Measurements from ENCODE around the gene ZSCAN23. TPM values are rescaled to one million over a fixed set of nuclear protein-coding genes. Genes with fewer than 3 reads are reported as not detected.

The ZSCAN23 gene
- total and polyA plus RNA-seq, 9 of the 15 experiments (the other 6 are each of a cell fraction or from before 2014, with no cell fraction given) = 0.05 to 0.29 (median 0.21) TPM; not detected in 1

- TF ChIP-seq ZNF280A (IDR thresholded peaks at IDR 0.05; ENCODE audit: low read depth, partially characterized antibody) (no peak), IFI16 (CRISPR knock-in tag; IDR thresholded peaks at IDR 0.05) (no peak), HDAC8 (tag; IDR thresholded peaks at IDR 0.05) (peak; percentile 76; the same call in 1 of the 2 replicates), THAP7 (CRISPR knock-in tag; IDR thresholded peaks at IDR 0.05) (no peak), TCF7 (IDR thresholded peaks at IDR 0.05; ENCODE audit: borderline replicate concordance) (no peak), ZBTB49 (CRISPR knock-in tag; IDR thresholded peaks at IDR 0.05; ENCODE audit: borderline replicate concordance) (no peak), SMARCA5 (IDR thresholded peaks at IDR 0.05) (peak; percentile 38; the same call in 1 of the 2 replicates), NFATC3 (IDR thresholded peaks at IDR 0.05) (0 out of 2 replicates have a peak, but pooled peaks have one; percentile 25), BCL6 (CRISPR knock-in tag; IDR thresholded peaks at IDR 0.05) (no peak), ZNF263 (CRISPR knock-in tag; IDR thresholded peaks at IDR 0.05; ENCODE audit: borderline replicate concordance) (peak; percentile 65; the same call in 1 of the 2 replicates), ZBTB5 (IDR thresholded peaks at IDR 0.05) (no peak), ZBTB9 (CRISPR knock-in tag; IDR thresholded peaks at IDR 0.05) (peak; percentile 90; the same call in 1 of the 2 replicates), ARHGAP35 (IDR thresholded peaks at IDR 0.05; ENCODE audit: partially characterized antibody) (no peak), ZFP36 (IDR thresholded peaks at IDR 0.05; ENCODE audit: low read depth, low read length, partially characterized antibody) (no peak), KDM1A (IDR thresholded peaks at IDR 0.05) (peak; percentile 47 to 48; a peak in 2 of 4 replicates), KHSRP (IDR thresholded peaks at IDR 0.05) (no peak), ZNF316 (IDR thresholded peaks at IDR 0.05) (no peak), MCM5 (IDR thresholded peaks at IDR 0.05; ENCODE audit: low read depth) (no peak), SAFB2 (IDR thresholded peaks at IDR 0.05; ENCODE audit: borderline replicate concordance, low read depth, low read length, severe bottlenecking) (no peak), POLR2G (IDR thresholded peaks at IDR 0.05; ENCODE audit: low read depth, low read length) (peak; percentile 97), SRSF1 (IDR thresholded peaks at IDR 0.05; ENCODE audit: low read depth, low read length) (no peak), ETV5 (CRISPR knock-in tag; IDR thresholded peaks at IDR 0.05; ENCODE audit: low read depth) (peak; percentile 100)
These were observed 43.8 kb downstream of the ZSCAN23 start, which contains the start of gene ZSCAN12 (continued) for GRCh38 chr6:28399350-28400121.
